ENCODE results near the gene BTBD1.

BTBD1 gene

GRCh38 chr15:83030021-83030420 is 37.0 kb downstream of the BTBD1 start:
- TF ChIP-seq CTCF (IDR thresholded peaks at IDR 0.05; ENCODE audit: low read depth, low read length, missing control alignments): no peak
- H3K4me3 ChIP-seq (ENCODE audit: low read depth, low read length): no peak overlapping the region
- no peak for DNase-seq (ENCODE audit: low read depth)

GRCh38 chr15:83018436-83018835 is 48.6 kb downstream of the BTBD1 start:
- no peak for TF ChIP-seq CTCF (IDR thresholded peaks at IDR 0.05; ENCODE audit: low read depth, low read length, missing control alignments)
- H3K4me3 ChIP-seq (ENCODE audit: low read depth, low read length): no peak overlapping the region
- DNase-seq (ENCODE audit: low read depth): no peak

- no peak overlapping the region for H3K4me3 ChIP-seq (ENCODE audit: low read depth, low read length)
These were observed 50.1 kb downstream of the BTBD1 start for GRCh38 chr15:83016906-83017305.

GRCh38 chr15:83015361-83015760 is 51.7 kb downstream of the BTBD1 start:
- no peak for TF ChIP-seq CTCF (IDR thresholded peaks at IDR 0.05; ENCODE audit: low read depth, low read length, missing control alignments)
- no peak for DNase-seq (ENCODE audit: low read depth)

More at GRCh38 chr15:83016906-83017305, 50.1 kb downstream of the BTBD1 start:
- no peak for TF ChIP-seq CTCF (IDR thresholded peaks at IDR 0.05; ENCODE audit: low read depth, low read length, missing control alignments)
- DNase-seq (ENCODE audit: low read depth): no peak

GRCh38 chr15:83014205-83014653 is 52.8 kb downstream of the BTBD1 start:
- TF ChIP-seq CTCF (IDR thresholded peaks at IDR 0.05; ENCODE audit: low read depth, low read length, missing control alignments): no peak
- DNase-seq (ENCODE audit: low read depth): no peak
- no peak overlapping the region for H3K4me3 ChIP-seq (ENCODE audit: low read depth, low read length)

More at GRCh38 chr15:83015361-83015760, 51.7 kb downstream of the BTBD1 start:
- no peak overlapping the region for H3K4me3 ChIP-seq (ENCODE audit: low read depth, low read length)

- H3K4me3 ChIP-seq (ENCODE audit: low read depth, low read length): no peak overlapping the region
- DNase-seq (ENCODE audit: low read depth): no peak
These were observed 54.4 kb downstream of the BTBD1 start for GRCh38 chr15:83012636-83013035.

More at GRCh38 chr15:83012636-83013035, 54.4 kb downstream of the BTBD1 start:
- TF ChIP-seq CTCF (IDR thresholded peaks at IDR 0.05; ENCODE audit: low read depth, low read length, missing control alignments): no peak

Measured in GM12864 (cell line).